HPDE6-E6E7 (cell line): ENCODE data around the gene THYN1.

ENCODE experiments used
- DNase-seq: peaks from one replicate; pipeline ENCODE4 v3.0.0; 2011; ENCODE audit warnings: missing footprints; ENCODE audit errors: extremely low spot score

The THYN1 gene

GRCh38 chr11:134223121-134223520 is 30.0 kb downstream of the THYN1 start:
- DNase-seq: no peak

- no peak for DNase-seq
Observed at GRCh38 chr11:134216816-134217215, 36.3 kb downstream of the THYN1 start.

GRCh38 chr11:134215836-134216235 is 37.3 kb downstream of the THYN1 start:
- DNase-seq: no peak

- no peak for DNase-seq
Observed at GRCh38 chr11:134207538-134208239, 45.5 kb downstream of the THYN1 start.

GRCh38 chr11:134206185-134206584 is 47.0 kb downstream of the THYN1 start:
- DNase-seq: no peak

- DNase-seq: no peak
Observed at GRCh38 chr11:134205729-134206128, 47.4 kb downstream of the THYN1 start.

GRCh38 chr11:134202661-134203060 is 50.5 kb downstream of the THYN1 start:
- DNase-seq: no peak

- no peak for DNase-seq
Observed at GRCh38 chr11:134200688-134201087, 52.5 kb downstream of the THYN1 start.

- no peak for DNase-seq
Observed at GRCh38 chr11:134199531-134199930, 53.6 kb downstream of the THYN1 start.
